Heart right ventricle (tissue), 16 donors: ENCODE data around the gene PHYH. TPM values are rescaled to one million over a fixed set of nuclear protein-coding genes. Genes with fewer than 3 reads are reported as not detected.

Experiments
- ATAC-seq, 8 donors: fragments of 200-7000 bp; cut with Tn5 transposase; one replicate each; pipeline ENCODE4 v1.9.1; 2020; ENCODE audit warnings: mild to moderate bottlenecking in 8 of 8, moderate library complexity in 8 of 8, moderate number of reproducible peaks in 1 of 8
- DNase-seq, 2 donors: peaks; one replicate each; pipeline ENCODE4 v3.0.0-alpha.2; 2020
- H3K27ac ChIP-seq, 10 donors: fragments of 200-600 bp; sonication (generic) in 2 of 10; one replicate each; pipeline versions ENCODE4 v1.5.0 to v1.8.0; 2020 to 2022; ENCODE audit warnings: mild to moderate bottlenecking in 3 of 10
- H3K27me3 ChIP-seq, 7 donors: fragments of 200-600 bp; one replicate each; pipeline ENCODE4 v1.8.0; 2021 to 2022; ENCODE audit warnings: mild to moderate bottlenecking in 2 of 7
- H3K36me3 ChIP-seq, 9 donors: fragments of 200-600 bp; sonication (generic) in 1 of 9; one replicate each; pipeline versions ENCODE4 v1.5.0 to v1.8.0; 2020 to 2022; ENCODE audit warnings: mild to moderate bottlenecking in 2 of 9
- H3K4me1 ChIP-seq, 9 donors: fragments of 200-600 bp; sonication (generic) in 1 of 9; one replicate each; pipeline versions ENCODE4 v1.5.0 to v1.8.0; 2020 to 2022; ENCODE audit warnings: mild to moderate bottlenecking in 4 of 9
- H3K4me3 ChIP-seq, 10 donors: fragments of 200-600 bp; sonication (generic) in 2 of 10; one replicate each; pipeline versions ENCODE4 v1.5.0 to v1.8.0; 2020 to 2022; ENCODE audit warnings: mild to moderate bottlenecking in 7 of 10, moderate library complexity in 2 of 10
- H3K9me3 ChIP-seq, 11 donors: fragments of 200-600 bp in 10 of 11; sonication (generic) in 2 of 11; one replicate each; pipeline versions ENCODE4 v1.5.0 to v1.8.0; 2013 to 2022; ENCODE audit warnings: mild to moderate bottlenecking in 2 of 11, control low read depth in 1 of 11, moderate library complexity in 1 of 11
- CTCF ChIP-seq, 9 donors: fragments of 200-600 bp; sonication (generic) in 2 of 9; IDR thresholded peaks; one replicate each; pipeline versions ENCODE4 v1.5.0 to v1.8.0; 2021 to 2022; ENCODE audit warnings: antibody characterized with exemption in 9 of 9, mild to moderate bottlenecking in 5 of 9, moderate library complexity in 1 of 9
- WGBS, 2 donors: extraction: QIAGEN DNeasy Blood & Tissue Kit; methylation state at CpG; one replicate each; pipeline ENCODE4 v1.1.7; 2013; ENCODE audit warnings: inconsistent platforms in 1 of 2; 5-methylcytosine and 5-hydroxymethylcytosine counted together
- intact Hi-C, 10 donors: fragments of 100-400 bp; cut with DNase I; formaldehyde crosslinking; loops; one replicate each; pipeline versions ENCODE4 v1.11.1 to v1.14.2; 2022
- polyA plus RNA-seq, 2 donors: library from polyadenylated mRNA; stranded (reverse); fragments of 200-250 nt; gene quantifications; one replicate each; pipeline ENCODE4 v1.2.3, GENCODE V29; 2013
- total RNA-seq, 10 donors: library from RNA; stranded (reverse); fragmentation: NEBNext Ultra II Directional in 3 of 10; extraction: Animal tissue kit (Norgen Biotek cat#: 25700) in 3 of 10; gene quantifications; one replicate each; pipeline versions ENCODE4 v1.2.1 to v1.2.4, GENCODE V29; 2021 to 2023
- donor health status: Arrhythmogenic right ventricular cardiomyopathy.
- donor health status: ischemic (EF 13 %, LVEDD 7.1; RV severe dilation, severe dysfunction).
- donor health status: healthy with polysubstance abuse.
- donor health status: DM: no; HTN: yes; CAD: no.
- donor health status: DM: no; HTN: no; CAD: no.
- donor health status: ischemic (EF 25% LVEDD 6.9; RV normal size, moderate dysfunction).
- donor health status: ischemic (EF 25% LVEDD 5.7; RV mildly dilated, moderate dysfunction).
- donor health status: healthy.
- donor health status: DM: yes; HTN: yes; CAD: no.
- donor health status: Ischemic cardiomyopathy.
- donor health status: ischemic (EF 35%, LVEDD 5.7; RV mildly dilated, moderate dysfunction).
- donor health status: nonischemic (EF 11% LVEDD 7.7; RV severe dilation, severe dysfunction).
- donor health status: DM: yes; HTN: yes; CAD: no.
- donor health status: PGD.
- donor health status: ischemic (EF 29% LVEDD 5.4; RV normal size, mild dysfunction).
- donor health status: nonischemic (EF 23%, LVEDD 6.1; RV moderate dilation, normal function).

Gene PHYH
- total and polyA plus RNA-seq, 12 donors: 51.1 to 188 (median 154) TPM

DNA sequence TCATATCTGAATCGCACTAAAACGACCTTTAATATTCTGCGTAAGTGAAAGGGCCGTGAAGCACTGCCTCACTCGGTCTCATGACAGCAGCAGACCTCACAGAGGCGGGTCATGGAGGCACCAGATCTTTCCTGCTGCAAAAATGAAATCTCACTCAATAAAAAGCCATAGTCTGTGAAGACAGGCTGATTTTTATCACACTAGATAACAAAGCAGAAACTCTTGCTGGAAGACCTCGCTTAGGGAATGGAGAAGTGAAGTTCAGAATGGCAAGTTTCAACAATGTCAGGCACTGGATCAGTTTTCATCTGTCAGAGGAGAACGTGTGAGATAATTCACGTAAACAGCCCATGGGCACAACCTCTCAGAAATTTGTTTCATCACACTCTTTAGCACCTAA lies 40.2 kb upstream of the PHYH start:
- no peak for TF ChIP-seq CTCF (IDR thresholded peaks at IDR 0.05)
- no peaks in the 10 kb centered on the region for H3K9me3 ChIP-seq
- peaks cover 0 to 68% (median 3%) of the 10 kb centered on the region in 9 donors for H3K36me3 ChIP-seq
- peak overlapping the region in 7 of 10 donors; percentile 0 to 71 (median 37) for H3K27ac ChIP-seq
- H3K27me3 ChIP-seq: no peaks in the 10 kb centered on the region
- intact Hi-C loops: loop anchor here in 1 of 10 donors (10.0 kb wide), 1 partner anchor 1615 kb away; the partner anchor contains the start of genes DCLRE1C and MEIG1
- ATAC-seq (peak in 5 of 8 donors; percentile 34 to 69 (median 55)), DNase-seq (no peak)
- H3K4me3 ChIP-seq: peak overlapping the region in 5 of 10 donors; percentile 0 to 25 (median 16)
- WGBS, 2 donors: 42 to 53% methylated on average over 9 of the region's 9 CpGs
- H3K4me1 ChIP-seq: peaks cover 5 to 44% (median 33%) of the 10 kb centered on the region in 9 donors

DNA sequence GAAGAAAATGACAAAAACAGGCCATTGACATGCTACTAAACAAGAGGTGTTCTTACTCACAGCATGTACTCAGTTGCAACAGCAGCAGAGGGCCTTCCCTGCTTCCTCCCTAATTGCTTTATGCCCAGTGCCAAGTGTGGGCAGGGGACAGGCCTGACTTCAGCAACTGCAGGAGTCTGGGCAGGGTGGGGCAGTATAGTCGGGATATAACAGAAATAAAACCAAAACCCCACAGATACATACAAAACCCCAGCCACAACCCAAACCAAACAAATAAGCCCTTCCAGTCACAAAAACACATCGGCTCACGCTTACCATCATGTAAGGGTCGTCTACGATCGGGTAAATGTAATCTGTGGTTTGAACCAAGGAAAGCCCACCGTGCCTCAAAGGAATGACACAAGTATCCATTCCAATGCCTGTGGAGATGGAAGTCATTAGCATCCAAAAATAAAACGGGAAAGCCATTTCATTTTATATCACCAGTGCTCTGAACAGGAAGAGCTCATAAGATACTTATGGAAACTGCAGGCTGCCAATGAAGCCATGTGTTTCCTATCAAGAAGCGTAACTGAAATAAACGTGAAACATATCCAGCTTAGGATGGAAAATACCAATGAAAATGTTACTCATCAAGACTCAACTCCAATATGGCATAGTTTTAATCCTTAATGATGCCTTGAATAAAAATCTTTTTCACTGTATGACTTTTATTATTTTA lies 38.7 kb upstream of the PHYH start:
- no peaks in the 10 kb centered on the region for H3K27me3 ChIP-seq
- H3K27ac ChIP-seq: peak overlapping the region in 7 of 10 donors; percentile 8 to 71 (median 57)
- peaks cover 5 to 44% (median 33%) of the 10 kb centered on the region in 9 donors for H3K4me1 ChIP-seq
- intact Hi-C loops: loop anchor here in 1 of 10 donors (1.0 kb wide), 1 partner anchor 11 kb away; no protein-coding TSS in a partner anchor
- ATAC-seq (peak in 7 of 8 donors; percentile 35 to 76 (median 53)), DNase-seq (no peak)
- H3K9me3 ChIP-seq: no peaks in the 10 kb centered on the region
- H3K4me3 ChIP-seq: no peak overlapping the region
- TF ChIP-seq CTCF (IDR thresholded peaks at IDR 0.05): no peak
- WGBS, 2 donors: 14 to 26% methylated on average over 10 of the region's 10 CpGs
- H3K36me3 ChIP-seq: peaks cover 0 to 74% (median 8%) of the 10 kb centered on the region in 9 donors

DNA sequence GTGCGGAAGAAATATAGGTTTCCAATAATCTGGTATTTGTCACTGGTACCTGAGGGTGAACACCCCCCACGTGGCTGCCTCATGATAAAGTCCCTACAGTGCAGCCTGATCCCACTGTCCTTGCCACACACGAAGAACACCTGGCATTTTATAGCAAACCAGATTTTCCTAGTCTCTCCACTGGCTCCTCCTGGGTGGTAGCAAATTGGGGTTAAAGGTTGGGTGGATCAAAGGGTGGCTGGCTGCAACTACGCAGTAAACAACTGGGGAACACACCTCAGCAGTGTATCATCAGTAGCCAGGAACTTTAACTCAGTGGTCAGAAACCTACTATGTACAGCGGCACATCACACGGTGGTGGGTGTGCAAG lies 37.9 kb upstream of the PHYH start:
- H3K27ac ChIP-seq: peak overlapping the region in 4 of 10 donors; percentile 8 to 71 (median 44)
- H3K36me3 ChIP-seq: peaks cover 0 to 74% (median 15%) of the 10 kb centered on the region in 9 donors

More for the DNA sequence above, 37.9 kb upstream of the PHYH start:
- no peak for TF ChIP-seq CTCF (IDR thresholded peaks at IDR 0.05)
- ATAC-seq: no peak
- no peak for DNase-seq
- 84 to 92% methylated on average over 6 of the region's 6 CpGs for WGBS, 2 donors
- H3K4me1 ChIP-seq: peaks cover 5 to 37% (median 30%) of the 10 kb centered on the region in 9 donors
- H3K9me3 ChIP-seq: no peaks in the 10 kb centered on the region
- intact Hi-C loops: loop anchor here in 1 of 10 donors (1.0 kb wide), 1 partner anchor 11 kb away; no protein-coding TSS in a partner anchor
- H3K4me3 ChIP-seq: no peak overlapping the region
- H3K27me3 ChIP-seq: no peaks in the 10 kb centered on the region
